H1 (cell line): ENCODE measurements around the gene SNHG17.

Experiments used
- ASH2L ChIP-seq: fragments of 200-600, 300-600 bp; sonication (generic); IDR thresholded peaks from one replicate; pipeline ENCODE4 v1.7.1; 2017; ENCODE audit warnings: low read length
- JUND ChIP-seq: IDR thresholded peaks from 2 replicates; pipeline ENCODE4 v1.6.1; 2011; ENCODE audit warnings: mild to moderate bottlenecking, improper control_type of control experiment, low read length
- RFX5 ChIP-seq: IDR thresholded peaks from 2 replicates; pipeline ENCODE4 v1.6.1; 2011; ENCODE audit warnings: low read depth, low read length, improper control_type of control experiment, borderline replicate concordance
- TAF1 ChIP-seq: IDR thresholded peaks from 2 replicates; pipeline ENCODE4 v1.6.1; 2011; ENCODE audit warnings: mild to moderate bottlenecking, low read depth, low read length
- TF ChIP-seq, protein P1 (sequence below), 3 experiments: IDR thresholded peaks; 1 replicate in 2 of 3; 2 replicates in 1 of 3; pipeline versions ENCODE4 v1.5.1 to v1.6.1; 2011; ENCODE audit warnings: low read length in 3 of 3, mild to moderate bottlenecking in 3 of 3, inconsistent platforms in 2 of 3, low read depth in 1 of 3, moderate library complexity in 1 of 3; ENCODE audit not compliant: insufficient read depth in 1 of 3; ENCODE audit errors: control extremely low read depth in 1 of 3
- TF ChIP-seq, protein P2 (sequence below): IDR thresholded peaks from 2 replicates; pipeline ENCODE4 v1.6.1; 2012; ENCODE audit warnings: low read length, inconsistent platforms

DNA sequence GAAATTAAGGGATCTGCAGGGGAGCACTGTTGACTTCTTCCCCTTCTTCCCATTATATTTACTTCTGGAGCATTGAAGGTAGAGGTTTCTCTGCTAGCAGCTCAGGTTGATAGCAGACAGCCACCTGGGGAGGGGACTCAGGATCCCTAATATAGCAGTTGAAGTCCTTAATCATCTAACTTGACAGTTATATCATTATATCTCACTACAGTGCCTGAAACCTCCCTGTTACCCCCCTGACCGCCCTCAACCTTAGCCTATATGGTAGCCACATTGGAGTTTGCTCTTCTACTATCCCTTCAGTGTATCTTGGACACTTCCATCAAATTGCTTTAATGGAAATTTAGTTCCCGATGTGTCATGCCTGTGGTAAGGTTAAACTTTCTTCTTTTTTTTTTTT is 44.5 kb upstream of the SNHG17 start:
- TF ChIP-seq, protein P1, sequence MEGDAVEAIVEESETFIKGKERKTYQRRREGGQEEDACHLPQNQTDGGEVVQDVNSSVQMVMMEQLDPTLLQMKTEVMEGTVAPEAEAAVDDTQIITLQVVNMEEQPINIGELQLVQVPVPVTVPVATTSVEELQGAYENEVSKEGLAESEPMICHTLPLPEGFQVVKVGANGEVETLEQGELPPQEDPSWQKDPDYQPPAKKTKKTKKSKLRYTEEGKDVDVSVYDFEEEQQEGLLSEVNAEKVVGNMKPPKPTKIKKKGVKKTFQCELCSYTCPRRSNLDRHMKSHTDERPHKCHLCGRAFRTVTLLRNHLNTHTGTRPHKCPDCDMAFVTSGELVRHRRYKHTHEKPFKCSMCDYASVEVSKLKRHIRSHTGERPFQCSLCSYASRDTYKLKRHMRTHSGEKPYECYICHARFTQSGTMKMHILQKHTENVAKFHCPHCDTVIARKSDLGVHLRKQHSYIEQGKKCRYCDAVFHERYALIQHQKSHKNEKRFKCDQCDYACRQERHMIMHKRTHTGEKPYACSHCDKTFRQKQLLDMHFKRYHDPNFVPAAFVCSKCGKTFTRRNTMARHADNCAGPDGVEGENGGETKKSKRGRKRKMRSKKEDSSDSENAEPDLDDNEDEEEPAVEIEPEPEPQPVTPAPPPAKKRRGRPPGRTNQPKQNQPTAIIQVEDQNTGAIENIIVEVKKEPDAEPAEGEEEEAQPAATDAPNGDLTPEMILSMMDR (IDR thresholded peaks at IDR 0.05; ENCODE audit: control extremely low read depth in 1 of 3, insufficient read depth in 1 of 3, low read depth in 1 of 3, low read length in 3 of 3) = no peak
- TF ChIP-seq RFX5 (no peak), JUND (no peak), TAF1 (no peak), ASH2L (no peak)
- TF ChIP-seq, protein P2, sequence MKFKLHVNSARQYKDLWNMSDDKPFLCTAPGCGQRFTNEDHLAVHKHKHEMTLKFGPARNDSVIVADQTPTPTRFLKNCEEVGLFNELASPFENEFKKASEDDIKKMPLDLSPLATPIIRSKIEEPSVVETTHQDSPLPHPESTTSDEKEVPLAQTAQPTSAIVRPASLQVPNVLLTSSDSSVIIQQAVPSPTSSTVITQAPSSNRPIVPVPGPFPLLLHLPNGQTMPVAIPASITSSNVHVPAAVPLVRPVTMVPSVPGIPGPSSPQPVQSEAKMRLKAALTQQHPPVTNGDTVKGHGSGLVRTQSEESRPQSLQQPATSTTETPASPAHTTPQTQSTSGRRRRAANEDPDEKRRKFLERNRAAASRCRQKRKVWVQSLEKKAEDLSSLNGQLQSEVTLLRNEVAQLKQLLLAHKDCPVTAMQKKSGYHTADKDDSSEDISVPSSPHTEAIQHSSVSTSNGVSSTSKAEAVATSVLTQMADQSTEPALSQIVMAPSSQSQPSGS = no peak
